SK-N-DZ (cell line): ENCODE data around the gene TNRC6A.
"Not testable (repeated sequence)": the region's sequence is repeated elsewhere in the genome, so short reads cannot be mapped to it uniquely, and the experiment has no call there.

Experiments
- DNase-seq: peaks from one replicate; pipeline ENCODE4 v3.0.0-alpha.2; 2015; ENCODE audit warnings: low spot score

The TNRC6A gene

GRCh38 chr16:24728011-24728410 is 1.4 kb upstream of the TNRC6A start:
- no peak for DNase-seq

DNA sequence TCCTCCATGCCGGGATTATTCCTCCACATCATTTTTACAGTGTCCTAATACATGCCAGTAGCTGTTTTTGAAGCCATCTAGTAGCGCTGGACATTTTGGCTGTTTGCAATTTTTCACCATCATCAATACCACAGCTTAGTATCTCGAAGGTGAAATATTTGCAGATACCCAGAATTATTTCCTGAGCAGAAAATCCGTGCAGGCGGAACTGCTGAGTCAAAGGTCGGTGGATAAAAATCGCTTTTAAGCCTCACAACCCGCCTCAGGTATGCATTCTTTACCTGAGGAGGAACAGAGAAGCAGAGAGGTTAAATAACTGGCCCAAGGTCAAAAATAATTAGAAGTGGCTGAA is 584 bp upstream of the TNRC6A start:
- DNase-seq, result no peak

- DNase-seq, result no peak
These were observed 732 bp downstream of the TNRC6A start for GRCh38 chr16:24729951-24730815.

- no peak for DNase-seq
These were observed 1.5 kb downstream of the TNRC6A start for GRCh38 chr16:24730914-24731313.

DNA sequence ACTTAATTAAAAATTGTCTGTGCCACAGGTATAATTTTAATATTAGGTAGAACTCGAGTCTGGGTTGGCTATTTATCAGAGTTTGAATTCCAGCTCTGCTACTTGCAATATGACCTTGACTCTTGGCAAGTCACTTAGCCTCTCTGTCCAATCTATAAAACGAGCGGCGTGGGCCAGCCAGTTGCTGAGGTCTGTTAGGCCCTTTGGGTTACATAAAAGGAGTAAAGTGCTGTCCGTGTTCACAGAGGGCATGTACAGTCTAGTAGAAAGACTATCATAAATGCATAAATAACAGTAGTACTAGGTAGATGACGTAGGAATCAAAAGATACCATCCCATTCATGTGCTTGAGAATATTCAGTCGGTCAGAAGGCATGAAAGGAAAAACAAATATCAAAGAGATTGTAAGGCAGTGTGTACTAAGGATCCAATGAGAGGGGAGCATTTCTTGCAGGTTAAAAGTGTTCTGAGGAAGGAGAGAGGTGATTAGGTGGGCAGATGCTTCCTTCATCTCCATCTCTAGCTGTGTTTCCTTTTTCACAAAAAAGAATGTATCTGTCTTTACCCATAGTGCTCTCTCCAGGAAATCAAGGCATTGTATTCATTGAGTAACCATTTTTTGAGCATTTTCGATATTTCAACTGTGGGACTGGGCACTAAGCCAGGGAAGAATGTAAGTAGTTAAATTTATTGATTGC is 2.4 kb downstream of the TNRC6A start:
- no peak for DNase-seq

DNA sequence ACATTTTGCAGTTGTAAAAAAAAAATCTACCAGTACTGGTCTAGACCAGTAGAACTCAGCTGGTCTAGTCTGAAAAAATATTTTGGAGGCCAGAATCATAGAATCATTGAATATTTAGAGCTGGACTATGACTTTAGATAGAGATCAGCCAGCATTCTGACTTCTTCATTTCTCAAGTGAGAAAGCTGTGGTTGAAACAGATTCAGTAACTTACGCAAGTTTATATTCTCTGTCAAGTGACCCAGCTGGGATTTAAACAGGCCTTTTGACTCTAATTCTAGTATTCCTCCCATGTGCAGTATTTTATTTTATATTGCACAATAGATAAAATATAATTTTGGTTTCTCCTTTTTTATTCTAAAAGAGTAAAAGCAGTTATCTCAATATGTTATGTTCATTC is 4.9 kb downstream of the TNRC6A start:
- DNase-seq, result no peak

- DNase-seq, result no peak
These were observed 7.3 kb downstream of the TNRC6A start for GRCh38 chr16:24736758-24737157.

DNA sequence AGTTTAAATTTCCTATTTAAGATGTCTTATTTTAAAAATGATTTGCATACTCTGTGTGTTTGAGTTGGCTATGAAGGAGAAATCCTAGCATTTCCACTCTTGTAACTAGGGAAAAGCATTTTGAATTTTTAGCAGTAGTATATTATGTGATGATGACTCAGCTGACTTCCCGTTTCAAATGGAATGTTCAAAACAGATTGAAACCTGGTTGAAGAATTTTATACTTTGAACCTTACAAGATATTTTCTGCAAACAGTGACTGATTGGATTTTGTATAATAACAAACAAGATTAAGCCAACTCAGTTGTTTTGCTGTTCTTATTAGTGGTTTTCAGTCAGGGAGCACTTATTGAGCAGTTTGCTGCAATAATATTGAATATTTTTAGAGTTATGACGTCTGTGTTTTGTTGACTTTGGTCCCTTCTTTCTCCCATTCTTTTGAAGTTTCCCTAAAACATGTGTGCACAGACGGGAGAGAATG is 8.0 kb downstream of the TNRC6A start:
- no peak for DNase-seq

DNA sequence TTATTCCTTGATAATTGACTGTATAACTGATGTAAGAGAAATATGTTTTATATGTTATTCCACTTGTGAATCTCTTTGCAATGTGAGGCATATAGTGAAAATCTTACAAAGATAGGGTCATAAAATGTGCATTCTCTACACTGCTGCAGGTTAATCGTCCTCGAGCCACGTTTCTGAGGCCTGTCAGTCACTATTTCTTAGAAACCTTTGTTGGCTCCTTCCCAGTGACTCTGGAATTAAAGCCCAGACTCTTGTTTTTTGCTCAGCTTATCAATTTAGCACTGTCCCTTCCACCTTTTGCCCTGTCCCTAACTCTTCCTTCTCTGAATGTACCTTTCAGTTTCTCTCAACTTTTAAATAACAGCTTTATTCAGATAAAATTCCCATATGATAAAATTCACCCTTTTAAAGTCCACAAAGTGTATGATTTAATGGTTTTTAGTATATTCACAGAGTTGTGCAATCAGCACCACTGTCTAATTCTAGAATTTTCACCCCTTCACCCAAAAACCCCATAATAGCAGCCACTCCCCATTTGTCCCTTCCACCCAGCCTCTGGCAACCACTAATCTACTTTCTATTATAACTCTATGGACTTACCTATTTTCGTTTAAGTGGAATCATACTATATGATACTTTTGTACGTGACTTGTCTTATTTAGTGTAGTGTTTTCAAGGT is 8.6 kb downstream of the TNRC6A start:
- DNase-seq, result no peak

GRCh38 chr16:24738895-24739294 is 9.4 kb downstream of the TNRC6A start:
- DNase-seq, result no peak

GRCh38 chr16:24741862-24742261 is 12.4 kb downstream of the TNRC6A start:
- no peak for DNase-seq

DNA sequence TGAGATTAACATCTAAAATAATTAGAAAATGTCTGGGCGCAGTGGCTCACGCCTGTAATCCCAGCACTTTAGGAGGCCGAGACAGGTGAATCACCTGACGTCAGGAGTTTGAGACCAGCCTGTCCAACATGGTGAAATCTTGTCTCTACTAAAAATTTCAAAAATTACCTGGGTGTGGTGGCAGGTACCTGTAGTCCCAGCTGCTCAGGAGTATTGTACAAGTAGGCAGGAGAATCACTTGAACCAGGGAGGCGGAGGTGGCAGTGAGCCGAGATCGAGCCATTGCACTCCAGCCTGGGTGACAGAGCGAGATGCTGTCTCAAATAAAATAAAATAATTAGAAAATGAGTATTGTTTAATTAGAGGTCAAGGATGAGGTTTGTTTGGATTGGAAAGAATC is 13.2 kb downstream of the TNRC6A start:
- not testable (repeated sequence) for DNase-seq

- no peak for DNase-seq
These were observed 15.9 kb downstream of the TNRC6A start for GRCh38 chr16:24745391-24745790.

DNA sequence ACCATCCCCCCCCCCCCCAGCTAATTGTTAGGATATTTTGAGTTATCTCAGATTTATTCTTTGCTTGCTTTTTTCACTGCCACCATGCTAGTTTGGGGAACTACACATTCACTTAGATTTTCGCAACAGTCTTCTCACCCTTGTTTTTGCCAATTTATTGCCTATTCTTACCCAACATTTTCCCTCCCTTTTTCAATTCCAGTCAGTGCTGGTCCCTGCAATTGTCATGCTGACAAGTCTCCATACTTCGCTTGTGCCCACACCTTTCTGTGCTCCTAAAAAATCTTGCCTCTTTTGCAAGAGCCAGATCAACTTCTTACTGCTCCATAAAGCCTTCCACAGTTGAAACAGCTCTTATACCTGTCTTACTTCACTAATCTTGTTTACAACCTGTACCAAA is 16.3 kb downstream of the TNRC6A start:
- no peak for DNase-seq

GRCh38 chr16:24747441-24747840 is 18.0 kb downstream of the TNRC6A start:
- DNase-seq, result no peak

DNA sequence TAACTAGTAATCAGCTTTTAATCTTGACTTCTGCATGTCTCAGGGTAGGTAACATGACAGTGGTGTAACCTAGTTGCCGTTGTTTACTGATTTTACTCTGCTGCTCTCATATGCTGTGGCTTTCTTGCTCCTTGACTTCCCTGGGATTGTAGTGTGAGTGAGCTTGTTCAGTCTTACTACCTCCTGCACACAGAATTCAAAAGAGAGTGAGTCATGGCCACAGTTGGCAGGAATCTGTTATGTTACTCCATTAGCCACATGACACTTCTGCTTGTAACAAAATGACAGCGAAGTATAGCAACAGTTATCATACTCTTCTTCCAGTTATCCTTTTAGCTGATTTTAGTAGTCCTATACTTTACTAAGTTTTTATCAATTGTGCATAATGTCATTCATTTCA is 18.8 kb downstream of the TNRC6A start:
- no peak for DNase-seq

- DNase-seq, result no peak
These were observed 19.9 kb downstream of the TNRC6A start for GRCh38 chr16:24749310-24749709.

- not testable (repeated sequence) for DNase-seq
These were observed 20.4 kb downstream of the TNRC6A start for GRCh38 chr16:24749872-24750271.

DNA sequence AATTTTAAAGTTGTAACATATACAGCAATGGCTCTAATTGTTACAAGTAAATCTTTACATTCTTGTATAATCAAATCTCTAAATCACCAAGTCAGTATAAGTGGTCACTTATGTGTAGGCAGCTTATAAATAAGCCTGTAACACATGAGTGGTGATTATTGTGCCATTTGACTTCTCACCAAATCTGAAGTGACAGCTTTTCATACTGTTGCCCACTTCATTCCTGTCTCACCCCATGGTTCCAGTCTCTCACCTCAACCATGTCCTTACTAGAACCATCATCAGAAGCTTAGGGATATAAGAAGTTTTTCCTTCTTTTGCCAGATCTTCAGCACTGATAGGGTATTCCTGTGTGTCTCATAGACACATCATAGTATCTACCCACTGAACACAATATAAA is 23.5 kb downstream of the TNRC6A start:
- DNase-seq, result no peak

DNA sequence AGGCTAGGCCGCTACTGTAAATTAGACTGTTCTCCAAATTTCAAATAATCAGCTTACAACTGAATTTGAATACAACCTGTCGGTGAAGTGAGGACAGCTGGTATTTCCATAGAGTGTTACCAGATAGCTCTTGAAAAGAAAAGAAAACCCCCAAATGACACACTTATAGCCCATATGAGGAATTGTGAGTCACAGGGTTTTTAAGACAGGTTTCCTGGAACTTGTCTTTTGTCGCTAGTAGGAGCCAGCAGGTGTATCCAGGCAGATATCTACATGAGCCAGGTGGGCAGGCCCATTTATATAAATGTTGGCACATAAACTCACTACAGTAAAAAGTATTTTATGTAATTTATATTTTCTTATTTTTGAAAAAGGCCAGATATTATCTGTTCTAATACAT is 24.0 kb downstream of the TNRC6A start:
- no peak for DNase-seq

DNA sequence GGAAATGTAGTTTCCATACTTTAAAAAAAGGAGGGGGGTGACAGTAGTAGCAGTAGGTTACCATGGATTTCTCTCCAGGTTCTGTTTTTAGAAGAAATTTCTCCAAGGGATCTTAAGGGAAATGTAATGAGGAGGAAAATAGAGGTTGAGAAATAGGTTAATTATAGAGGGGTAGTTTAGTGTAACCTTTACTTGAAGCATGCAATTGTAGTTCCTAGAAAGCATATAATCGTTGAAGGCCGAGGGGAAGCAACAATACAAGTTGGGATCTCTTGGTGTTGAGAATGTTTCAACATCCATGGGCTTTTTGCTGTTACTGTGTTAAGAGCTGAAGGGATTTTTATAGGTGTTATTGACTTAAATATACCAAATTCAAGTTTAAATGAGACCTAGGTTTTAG is 25.1 kb downstream of the TNRC6A start:
- DNase-seq, result no peak

DNA sequence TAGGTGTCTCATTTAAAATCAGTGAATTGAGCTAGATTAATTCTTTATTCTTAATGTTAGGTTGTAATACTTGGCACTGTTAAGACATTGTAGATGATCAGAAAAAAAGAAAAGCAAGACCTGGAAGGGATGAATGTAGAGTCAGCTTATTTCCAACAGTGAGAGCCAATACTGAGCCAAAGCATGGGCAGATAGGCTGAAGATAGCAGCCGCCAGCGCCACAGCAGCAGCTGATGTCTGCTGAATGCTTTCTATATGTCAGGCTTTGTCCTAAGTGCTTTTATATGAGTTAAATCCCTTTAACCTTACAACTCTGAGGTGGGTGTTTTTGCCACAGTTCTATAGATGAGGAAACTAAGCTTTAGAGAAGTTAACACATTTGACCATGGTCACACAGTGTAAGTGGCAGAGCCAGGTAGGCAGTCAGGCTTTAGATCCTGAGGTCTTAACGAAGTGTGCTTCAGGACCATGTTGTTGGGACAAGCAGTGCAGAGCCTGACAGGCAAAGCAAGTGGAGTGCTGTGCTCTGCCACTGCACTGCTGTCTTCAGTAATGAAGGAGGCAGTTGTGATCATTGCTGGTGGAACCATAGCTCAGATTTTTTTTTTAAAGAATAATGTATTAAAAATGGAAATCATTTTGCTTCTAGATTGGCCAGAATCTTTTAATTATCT is 25.9 kb downstream of the TNRC6A start:
- DNase-seq, result no peak
